ENCODE data around the gene KCNJ10.

Gene KCNJ10

GRCh38 chr1:160043543-160043942, 26.4 kb downstream of the KCNJ10 start:
- no peak overlapping the region for H3K4me3 ChIP-seq (ENCODE audit: low read depth, low read length)
- DNase-seq (ENCODE audit: low read depth): no peak
- TF ChIP-seq, protein P1, sequence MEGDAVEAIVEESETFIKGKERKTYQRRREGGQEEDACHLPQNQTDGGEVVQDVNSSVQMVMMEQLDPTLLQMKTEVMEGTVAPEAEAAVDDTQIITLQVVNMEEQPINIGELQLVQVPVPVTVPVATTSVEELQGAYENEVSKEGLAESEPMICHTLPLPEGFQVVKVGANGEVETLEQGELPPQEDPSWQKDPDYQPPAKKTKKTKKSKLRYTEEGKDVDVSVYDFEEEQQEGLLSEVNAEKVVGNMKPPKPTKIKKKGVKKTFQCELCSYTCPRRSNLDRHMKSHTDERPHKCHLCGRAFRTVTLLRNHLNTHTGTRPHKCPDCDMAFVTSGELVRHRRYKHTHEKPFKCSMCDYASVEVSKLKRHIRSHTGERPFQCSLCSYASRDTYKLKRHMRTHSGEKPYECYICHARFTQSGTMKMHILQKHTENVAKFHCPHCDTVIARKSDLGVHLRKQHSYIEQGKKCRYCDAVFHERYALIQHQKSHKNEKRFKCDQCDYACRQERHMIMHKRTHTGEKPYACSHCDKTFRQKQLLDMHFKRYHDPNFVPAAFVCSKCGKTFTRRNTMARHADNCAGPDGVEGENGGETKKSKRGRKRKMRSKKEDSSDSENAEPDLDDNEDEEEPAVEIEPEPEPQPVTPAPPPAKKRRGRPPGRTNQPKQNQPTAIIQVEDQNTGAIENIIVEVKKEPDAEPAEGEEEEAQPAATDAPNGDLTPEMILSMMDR (IDR thresholded peaks at IDR 0.05; ENCODE audit: insufficient read depth, low read depth, low read length, missing control alignments): no peak

DNA sequence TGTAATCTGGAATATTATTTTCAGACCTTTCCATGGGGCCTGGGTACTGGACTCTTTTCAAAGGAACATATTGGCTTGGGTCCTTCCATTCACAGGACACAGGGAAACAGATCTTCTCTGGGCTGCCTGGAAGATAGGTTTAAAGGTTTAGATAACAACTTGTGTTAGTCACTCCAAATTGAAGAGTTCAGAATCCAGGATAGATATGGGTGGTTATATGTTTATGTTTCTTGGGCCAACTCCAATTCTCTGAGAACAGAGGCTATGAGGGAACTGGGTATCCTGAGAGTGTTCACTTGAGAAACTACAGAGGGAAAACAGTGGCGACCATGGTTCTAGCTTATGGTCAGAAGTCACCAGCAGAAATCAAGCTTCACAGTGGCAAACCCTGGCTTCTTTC, 29.5 kb downstream of the KCNJ10 start:
- DNase-seq (ENCODE audit: low read depth): no peak
- H3K4me3 ChIP-seq (ENCODE audit: low read depth, low read length): no peak overlapping the region
- TF ChIP-seq, protein P1 (IDR thresholded peaks at IDR 0.05; ENCODE audit: insufficient read depth, low read depth, low read length, missing control alignments): no peak

GRCh38 chr1:160032165-160032820, 37.7 kb downstream of the KCNJ10 start:
- peak overlapping the region; percentile 70 for H3K4me3 ChIP-seq (ENCODE audit: low read depth, low read length)
- peak; percentile 27 for DNase-seq (ENCODE audit: low read depth)
- TF ChIP-seq, protein P1 (IDR thresholded peaks at IDR 0.05; ENCODE audit: insufficient read depth, low read depth, low read length, missing control alignments): no peak

- peak; percentile 96 for DNase-seq (ENCODE audit: low read depth)
- H3K4me3 ChIP-seq (ENCODE audit: low read depth, low read length): peak within 1 kb of the TSS; percentile 70
- TF ChIP-seq, protein P1 (IDR thresholded peaks at IDR 0.05; ENCODE audit: insufficient read depth, low read depth, low read length, missing control alignments): no peak
Observed at GRCh38 chr1:160031365-160032164, 38.4 kb downstream of the KCNJ10 start, which contains the start of gene PIGM. Gene PIGM (minus strand): TSS chr1:160031990. CDS start chr1:160031739, 251 bp downstream.

GRCh38 chr1:160030657-160031364, 39.1 kb downstream of the KCNJ10 start:
- TF ChIP-seq, protein P1 (IDR thresholded peaks at IDR 0.05; ENCODE audit: insufficient read depth, low read depth, low read length, missing control alignments): no peak
- peak; percentile 12 for DNase-seq (ENCODE audit: low read depth)
- H3K4me3 ChIP-seq (ENCODE audit: low read depth, low read length): peak overlapping the region; percentile 70

DNA sequence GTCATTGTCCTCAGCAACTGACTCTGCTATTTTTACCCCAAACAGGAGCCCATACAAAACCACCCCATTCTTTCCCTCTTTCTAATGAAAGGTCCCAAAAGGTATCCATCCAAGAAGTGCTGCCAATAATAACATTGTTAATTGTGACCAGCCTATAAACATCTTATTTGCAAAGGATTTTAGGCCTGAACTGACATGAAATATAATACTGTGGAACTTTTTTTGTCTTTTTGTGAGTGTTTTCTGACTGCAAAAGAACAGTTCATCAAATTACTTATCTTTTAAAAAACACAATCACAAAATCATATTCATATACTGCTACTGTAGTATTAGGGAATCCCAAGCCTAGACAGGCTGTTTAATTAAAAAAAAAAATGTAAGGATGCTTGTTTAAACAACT, 41.5 kb downstream of the KCNJ10 start:
- no peak overlapping the region for H3K4me3 ChIP-seq (ENCODE audit: low read depth, low read length)
- TF ChIP-seq, protein P1 (IDR thresholded peaks at IDR 0.05; ENCODE audit: insufficient read depth, low read depth, low read length, missing control alignments): no peak

More for the DNA sequence above, 41.5 kb downstream of the KCNJ10 start:
- DNase-seq (ENCODE audit: low read depth): no peak
